Ectodermal cell (in vitro differentiated cells): Measurements from ENCODE around the gene RAB1A.

ENCODE experiments used
- H3K27ac ChIP-seq: 2 replicates; pipeline ENCODE4 v1.7.0; 2013; ENCODE audit warnings: mild to moderate bottlenecking, low read depth, low read length; ENCODE audit not compliant: insufficient read depth, poor library complexity, severe bottlenecking
- H3K27me3 ChIP-seq: 2 replicates; pipeline ENCODE4 v1.7.0; 2013; ENCODE audit warnings: mild to moderate bottlenecking, low read length; ENCODE audit not compliant: insufficient read depth, control insufficient read depth, poor library complexity, severe bottlenecking
- H3K36me3 ChIP-seq: one replicate; pipeline ENCODE4 v1.7.0; 2013; ENCODE audit warnings: low read length; ENCODE audit not compliant: control insufficient read depth, insufficient read depth
- H3K4me1 ChIP-seq: one replicate; pipeline ENCODE4 v1.7.0; 2013; ENCODE audit warnings: low read length; ENCODE audit not compliant: control insufficient read depth, insufficient read depth
- H3K4me3 ChIP-seq: 2 replicates; pipeline ENCODE4 v1.7.0; 2013; ENCODE audit warnings: low read depth, low read length, control low read depth; ENCODE audit not compliant: insufficient read depth
- H3K9me3 ChIP-seq: 2 replicates; pipeline ENCODE4 v1.7.0; 2013; ENCODE audit warnings: mild to moderate bottlenecking, low read length, moderate library complexity; ENCODE audit not compliant: control insufficient read depth
- WGBS, 2 experiments: methylation state at CpG; one replicate each; pipeline ENCODE4 v1.1.7; 2013; ENCODE audit warnings: missing lambda C conversion rate in 2 of 2; 5-methylcytosine and 5-hydroxymethylcytosine counted together

Gene RAB1A

GRCh38 chr2:65039640-65040039 lies 90.3 kb downstream of the RAB1A start:
- H3K27me3 ChIP-seq, result no peaks in the 10 kb centered on the region
- H3K4me1 ChIP-seq, result no peaks in the 10 kb centered on the region
- 91 to 97% methylated on average over 3 of the region's 3 CpGs for WGBS, 2 experiments
- H3K36me3 ChIP-seq, result peaks cover 9% of the 10 kb centered on the region
- no peak overlapping the region for H3K4me3 ChIP-seq
- H3K27ac ChIP-seq, result no peak overlapping the region
- no peaks in the 10 kb centered on the region for H3K9me3 ChIP-seq

GRCh38 chr2:65037178-65037577 lies 92.7 kb downstream of the RAB1A start:
- H3K4me3 ChIP-seq, result no peak overlapping the region
- no peaks in the 10 kb centered on the region for H3K4me1 ChIP-seq
- 87 to 89% methylated on average over 3 of the region's 3 CpGs for WGBS, 2 experiments

More at GRCh38 chr2:65037178-65037577, 92.7 kb downstream of the RAB1A start:
- peaks cover 3% of the 10 kb centered on the region for H3K36me3 ChIP-seq
- H3K9me3 ChIP-seq, result no peaks in the 10 kb centered on the region
- H3K27me3 ChIP-seq, result no peaks in the 10 kb centered on the region
- no peak overlapping the region for H3K27ac ChIP-seq
